NT2/D1 (cell line): Measurements from ENCODE around the gene FOXD4L6.
"Not testable (repeated sequence)": the region's sequence is repeated elsewhere in the genome, so short reads cannot be mapped to it uniquely, and the experiment has no call there.

Experiments
- DNase-seq: peaks from one replicate; pipeline ENCODE4 v3.0.0-alpha.2; 2011; ENCODE audit warnings: low read depth, low spot score
- H3K27me3 ChIP-seq: 2 replicates; pipeline ENCODE4 v1.6.0; 2011; ENCODE audit warnings: mild to moderate bottlenecking; ENCODE audit not compliant: insufficient read length, insufficient read depth
- H3K36me3 ChIP-seq: 2 replicates; pipeline ENCODE4 v1.6.1; 2011; ENCODE audit warnings: mild to moderate bottlenecking, low read length, mixed read lengths; ENCODE audit not compliant: insufficient read depth, insufficient read length
- H3K4me1 ChIP-seq: 2 replicates; pipeline ENCODE4 v1.5.1; 2011; ENCODE audit not compliant: insufficient read depth, insufficient read length
- H3K4me3 ChIP-seq: 2 replicates; pipeline ENCODE4 v1.5.1; 2011; ENCODE audit warnings: low read depth; ENCODE audit not compliant: insufficient read length
- H3K9ac ChIP-seq: 2 replicates; pipeline ENCODE4 v1.6.0; 2011; ENCODE audit warnings: low read depth; ENCODE audit not compliant: insufficient read length
- H3K9me3 ChIP-seq: 2 replicates; pipeline ENCODE4 v1.5.1; 2011; ENCODE audit warnings: mild to moderate bottlenecking, low read length; ENCODE audit not compliant: insufficient read depth

FOXD4L6 gene

GRCh38 chr9:41095060-41095459 is 33.4 kb downstream of the FOXD4L6 start:
- DNase-seq, H3K4me3 ChIP-seq, H3K36me3 ChIP-seq, H3K4me1 ChIP-seq, H3K9me3 ChIP-seq, H3K27me3 ChIP-seq, H3K9ac ChIP-seq: not testable (repeated sequence)

- H3K9ac ChIP-seq, H3K36me3 ChIP-seq: not testable (repeated sequence)
- peaks cover 13% of the 10 kb centered on the region for H3K27me3 ChIP-seq
Measured at GRCh38 chr9:41094010-41094773, 34.3 kb downstream of the FOXD4L6 start.

DNA sequence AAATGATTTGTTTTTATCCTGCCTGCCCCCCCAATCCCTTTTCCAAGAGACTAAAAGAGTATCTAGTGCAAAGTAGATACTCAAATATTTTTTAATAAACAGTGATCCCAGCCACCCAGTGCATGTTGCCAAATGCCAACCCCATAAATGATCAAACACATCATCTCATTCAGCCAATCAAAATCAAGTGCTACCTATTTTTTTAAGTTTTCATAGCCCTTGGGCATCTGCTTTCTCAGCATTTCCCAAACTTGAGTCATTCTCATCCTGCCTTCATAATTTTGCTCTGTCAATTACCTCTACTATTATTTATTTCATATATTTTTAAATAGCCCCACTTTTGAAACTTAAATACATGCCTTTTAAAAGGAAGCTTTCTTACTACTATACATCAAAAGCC is 37.6 kb downstream of the FOXD4L6 start:
- H3K9ac ChIP-seq, H3K9me3 ChIP-seq, DNase-seq, H3K4me1 ChIP-seq, H3K36me3 ChIP-seq, H3K4me3 ChIP-seq: not testable (repeated sequence)
- H3K27me3 ChIP-seq = peaks cover 26% of the 10 kb centered on the region

More at GRCh38 chr9:41094010-41094773, 34.3 kb downstream of the FOXD4L6 start:
- not testable (repeated sequence) for H3K4me1 ChIP-seq, H3K9me3 ChIP-seq, H3K4me3 ChIP-seq, DNase-seq

GRCh38 chr9:41090386-41090785 is 38.1 kb downstream of the FOXD4L6 start:
- not testable (repeated sequence) for H3K4me1 ChIP-seq, H3K9me3 ChIP-seq, DNase-seq, H3K36me3 ChIP-seq, H3K9ac ChIP-seq, H3K4me3 ChIP-seq
- peaks cover 31% of the 10 kb centered on the region for H3K27me3 ChIP-seq

GRCh38 chr9:41088450-41089059 is 39.9 kb downstream of the FOXD4L6 start:
- DNase-seq, H3K4me1 ChIP-seq, H3K9ac ChIP-seq, H3K9me3 ChIP-seq, H3K36me3 ChIP-seq, H3K4me3 ChIP-seq: not testable (repeated sequence)
- peaks cover 36% of the 10 kb centered on the region for H3K27me3 ChIP-seq

DNA sequence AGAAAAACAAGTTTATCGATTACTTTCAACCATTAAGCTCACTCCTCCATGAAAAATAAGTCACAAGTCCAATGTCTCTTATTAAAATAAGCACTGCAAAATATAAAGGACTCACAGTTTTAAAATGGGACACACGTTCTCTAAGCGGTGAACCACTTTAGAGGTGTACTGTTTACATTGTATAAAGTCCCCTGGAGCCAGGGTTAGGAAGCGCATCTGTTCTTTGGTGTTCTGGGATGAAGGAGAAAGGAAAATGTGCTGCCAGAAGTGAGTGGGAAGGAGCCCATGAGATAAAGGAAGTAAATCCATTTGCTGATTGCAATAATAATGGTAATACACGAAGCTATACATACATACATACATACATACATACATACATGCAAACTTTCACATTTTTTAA is 40.6 kb downstream of the FOXD4L6 start:
- not testable (repeated sequence) for H3K4me3 ChIP-seq, DNase-seq, H3K9me3 ChIP-seq, H3K36me3 ChIP-seq, H3K9ac ChIP-seq, H3K4me1 ChIP-seq
- H3K27me3 ChIP-seq = peaks cover 40% of the 10 kb centered on the region

GRCh38 chr9:41087157-41087780 is 41.2 kb downstream of the FOXD4L6 start:
- H3K27me3 ChIP-seq = peaks cover 46% of the 10 kb centered on the region
- H3K4me1 ChIP-seq, H3K9ac ChIP-seq, H3K9me3 ChIP-seq, H3K4me3 ChIP-seq, DNase-seq, H3K36me3 ChIP-seq: not testable (repeated sequence)

DNA sequence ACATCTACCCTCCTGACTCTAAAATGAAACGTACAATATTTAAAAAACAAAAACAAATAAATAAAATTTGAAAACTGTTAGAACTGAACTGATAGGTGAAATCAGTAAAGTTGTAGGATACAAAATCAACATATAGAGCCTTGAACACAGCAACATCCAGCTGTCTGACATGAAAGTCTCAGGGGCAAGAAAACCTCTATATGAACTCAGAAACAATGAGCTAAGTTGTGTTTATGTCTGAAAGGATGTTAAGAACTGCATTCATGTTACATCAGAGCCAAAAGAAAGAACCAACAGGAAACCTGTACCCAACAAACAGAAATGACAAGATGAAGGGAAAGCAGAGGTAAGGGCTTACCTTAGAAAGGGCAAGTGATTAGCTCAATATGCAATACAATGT is 41.8 kb downstream of the FOXD4L6 start:
- H3K9ac ChIP-seq, H3K4me3 ChIP-seq, H3K4me1 ChIP-seq, H3K9me3 ChIP-seq, H3K36me3 ChIP-seq, DNase-seq: not testable (repeated sequence)
- peaks cover 47% of the 10 kb centered on the region for H3K27me3 ChIP-seq

DNA sequence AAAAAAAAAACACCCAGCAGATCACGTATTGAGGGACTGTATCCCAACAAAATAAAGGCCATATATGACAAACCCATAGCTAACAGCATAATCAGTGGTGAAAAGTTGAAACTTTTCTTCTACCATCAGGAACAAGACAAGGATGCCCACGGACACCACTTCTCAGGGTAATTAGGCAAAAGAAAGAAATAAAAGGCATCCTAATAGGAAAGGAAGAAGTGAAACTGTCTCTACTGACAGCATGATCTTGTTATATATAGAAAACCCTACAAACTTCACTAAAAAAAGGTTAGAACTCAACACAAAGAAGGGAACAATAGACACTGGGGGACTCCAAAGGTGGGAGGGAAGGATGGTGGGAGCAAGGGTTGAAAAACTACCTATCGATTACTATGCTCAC is 42.3 kb downstream of the FOXD4L6 start:
- H3K4me1 ChIP-seq, H3K36me3 ChIP-seq, H3K4me3 ChIP-seq, DNase-seq, H3K9ac ChIP-seq, H3K9me3 ChIP-seq: not testable (repeated sequence)
- peaks cover 47% of the 10 kb centered on the region for H3K27me3 ChIP-seq

DNA sequence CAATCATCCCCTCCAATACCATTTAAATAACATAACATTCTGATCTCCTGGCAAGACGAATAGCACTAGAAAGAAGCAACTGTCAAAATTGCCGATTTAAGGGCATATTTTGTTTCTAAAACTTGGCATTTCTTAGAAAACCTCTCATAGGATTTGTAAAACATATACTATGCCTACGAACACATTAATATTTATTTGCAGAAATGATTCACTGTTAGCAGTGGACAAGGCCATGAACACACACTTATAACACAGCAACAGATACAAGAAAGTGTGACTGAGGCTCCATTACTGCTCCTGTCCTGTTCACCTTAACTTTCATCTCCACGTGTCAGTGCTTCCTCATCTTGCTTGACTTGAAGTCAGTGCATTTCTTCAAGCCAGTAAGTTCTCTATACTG is 46.1 kb downstream of the FOXD4L6 start:
- not testable (repeated sequence) for H3K36me3 ChIP-seq, H3K9ac ChIP-seq, H3K9me3 ChIP-seq, DNase-seq, H3K4me1 ChIP-seq, H3K4me3 ChIP-seq
- H3K27me3 ChIP-seq = peaks cover 44% of the 10 kb centered on the region

DNA sequence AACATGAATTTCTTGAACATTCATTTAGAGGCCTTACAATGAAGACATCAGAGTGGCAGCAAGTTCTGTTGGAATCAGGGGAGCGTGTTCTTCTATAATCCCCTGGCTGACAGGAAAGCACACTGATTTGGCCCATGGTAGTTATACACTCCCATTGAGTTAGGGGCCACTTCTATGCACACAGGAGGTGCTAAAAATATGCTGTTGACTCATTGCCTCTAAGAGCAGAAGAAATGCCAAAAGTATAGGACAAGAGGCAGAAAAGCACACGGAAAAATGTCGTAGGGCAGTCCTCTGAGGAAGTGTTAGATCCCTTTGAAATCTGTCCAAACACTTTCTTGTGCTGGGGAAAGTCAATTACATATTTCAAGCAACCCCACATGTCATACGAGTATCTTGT is 49.0 kb downstream of the FOXD4L6 start:
- peaks cover 47% of the 10 kb centered on the region for H3K27me3 ChIP-seq
- H3K36me3 ChIP-seq, DNase-seq, H3K4me3 ChIP-seq, H3K9ac ChIP-seq, H3K4me1 ChIP-seq, H3K9me3 ChIP-seq: not testable (repeated sequence)

GRCh38 chr9:41077586-41077985 is 50.9 kb downstream of the FOXD4L6 start:
- DNase-seq = not testable (repeated sequence)

More at GRCh38 chr9:41077586-41077985, 50.9 kb downstream of the FOXD4L6 start:
- not testable (repeated sequence) for H3K36me3 ChIP-seq, H3K9ac ChIP-seq, H3K4me1 ChIP-seq, H3K4me3 ChIP-seq, H3K9me3 ChIP-seq
- H3K27me3 ChIP-seq = peaks cover 56% of the 10 kb centered on the region
